ENCODE results near the gene RASGRF1. TPM values are rescaled to one million over a fixed set of nuclear protein-coding genes. Genes with fewer than 3 reads are reported as not detected.

RASGRF1 gene
- total and polyA plus RNA-seq, 2 experiments from 2014 or later: 0.05 to 0.24 TPM

GRCh38 chr15:79122391-79122790, 31.8 kb upstream of the RASGRF1 start:
- ATAC-seq: no peak
- no peak overlapping the region for H3K4me3 Mint-ChIP-seq
- H3K27me3 Mint-ChIP-seq (ENCODE audit: insufficient read depth, low read depth, poor library complexity): peaks cover 5% of the 10 kb centered on the region

GRCh38 chr15:79121571-79121970, 31.0 kb upstream of the RASGRF1 start:
- Histone ChIP-seq H3K27me3 (ENCODE audit: insufficient read depth) (no peaks in the 10 kb centered on the region), H3K79me2 (replicated peaks; ENCODE audit: insufficient read depth) (no peaks in the 10 kb centered on the region), H2AFZ (no peak overlapping the region), H3K9me2 (ENCODE audit: insufficient read depth) (no peaks in the 10 kb centered on the region; the same call in 1 of the 2 replicates), H3F3A (replicated peaks; ENCODE audit: low read depth) (no peaks in the 10 kb centered on the region), H3K4me3 (no peak overlapping the region), H3K4me1 (ENCODE audit: insufficient read depth) (no peaks in the 10 kb centered on the region), H3K36me3 (ENCODE audit: insufficient read depth) (no peaks in the 10 kb centered on the region), H3K27ac (ENCODE audit: low read depth) (no peak overlapping the region), H3K4me2 (no peak overlapping the region), H4K20me1 (replicated peaks; ENCODE audit: insufficient read depth) (no peaks in the 10 kb centered on the region)
- no peak overlapping the region for H3K4me3 Mint-ChIP-seq
- no peaks in the 10 kb centered on the region for H3K36me3 Mint-ChIP-seq (ENCODE audit: low read depth)
- DNase-seq (ENCODE audit: low spot score) (no peak), ATAC-seq (no peak)
- H3K27ac Mint-ChIP-seq: no peak overlapping the region
- H3K4me1 Mint-ChIP-seq: no peaks in the 10 kb centered on the region
- H3K9me3 Mint-ChIP-seq: no peaks in the 10 kb centered on the region
- peaks cover 5% of the 10 kb centered on the region for H3K27me3 Mint-ChIP-seq (ENCODE audit: insufficient read depth, low read depth, poor library complexity)
- no peak for TF ChIP-seq ZNF114 (CRISPR knock-in tag; IDR thresholded peaks at IDR 0.05)
- no peak for TF ChIP-seq ZNF331 (CRISPR knock-in tag; IDR thresholded peaks at IDR 0.05; ENCODE audit: low read depth)
- TF ChIP-seq POLR2AphosphoS5 (IDR thresholded peaks at IDR 0.05; ENCODE audit: low read depth): no peak
- no peak for TF ChIP-seq CTCF (conservative IDR thresholded peaks at IDR 0.05; ENCODE audit: low read depth in 2 of 2)
- no peak for TF ChIP-seq JUNB (IDR thresholded peaks at IDR 0.05; ENCODE audit: unreplicated experiment)
- no peak for TF ChIP-seq NANOG (IDR thresholded peaks at IDR 0.05; ENCODE audit: borderline replicate concordance)
- no peak for TF ChIP-seq CREB1 (CRISPR knock-in tag; IDR thresholded peaks at IDR 0.05; ENCODE audit: low read depth)
- no peak for TF ChIP-seq STAT1 (IDR thresholded peaks at IDR 0.05; ENCODE audit: unreplicated experiment)
- no peak for TF ChIP-seq EZH2phosphoT487 (IDR thresholded peaks at IDR 0.05; ENCODE audit: unreplicated experiment)
- TF ChIP-seq ETS1 (IDR thresholded peaks at IDR 0.05): no peak
- TF ChIP-seq ZNF462 (CRISPR knock-in tag; IDR thresholded peaks at IDR 0.05): no peak
- no peak for TF ChIP-seq EZH2 (IDR thresholded peaks at IDR 0.05; ENCODE audit: low read depth, unreplicated experiment)

More at GRCh38 chr15:79122391-79122790, 31.8 kb upstream of the RASGRF1 start:
- H2AFZ ChIP-seq: no peak overlapping the region
- no peaks in the 10 kb centered on the region for H3K36me3 Mint-ChIP-seq (ENCODE audit: low read depth)
- no peak overlapping the region for H3K27ac Mint-ChIP-seq
- H3K9me2 ChIP-seq (ENCODE audit: insufficient read depth): no peaks in the 10 kb centered on the region; the same call in 1 of the 2 replicates
- no peak for TF ChIP-seq POLR2AphosphoS5 (IDR thresholded peaks at IDR 0.05; ENCODE audit: low read depth)
- no peak for DNase-seq (ENCODE audit: low spot score)
- H3K27ac ChIP-seq (ENCODE audit: low read depth): no peak overlapping the region
- no peaks in the 10 kb centered on the region for H3K9me3 Mint-ChIP-seq
- no peaks in the 10 kb centered on the region for H3K4me1 Mint-ChIP-seq
- no peaks in the 10 kb centered on the region for H3K4me1 ChIP-seq (ENCODE audit: insufficient read depth)
- H3K27me3 ChIP-seq (ENCODE audit: insufficient read depth): no peaks in the 10 kb centered on the region
- H3F3A ChIP-seq (replicated peaks; ENCODE audit: low read depth): no peaks in the 10 kb centered on the region
- H4K20me1 ChIP-seq (replicated peaks; ENCODE audit: insufficient read depth): no peaks in the 10 kb centered on the region
- H3K4me2 ChIP-seq: no peak overlapping the region
- H3K36me3 ChIP-seq (ENCODE audit: insufficient read depth): no peaks in the 10 kb centered on the region
- no peak overlapping the region for H3K4me3 ChIP-seq
- H3K79me2 ChIP-seq (replicated peaks; ENCODE audit: insufficient read depth): no peaks in the 10 kb centered on the region

Measured in GM23338 (cell line).